PC-3 (cell line): ENCODE results near the gene COP1. TPM values are rescaled to one million over a fixed set of nuclear protein-coding genes. Genes with fewer than 3 reads are reported as not detected.

Experiments used
- ATAC-seq: fragments of 200-7000 bp; cut with Tn5 transposase; 2 replicates; pipeline ENCODE4 v1.9.1; 2020; ENCODE audit warnings: mild to moderate bottlenecking, moderate library complexity
- BruUV-seq: library from RNA; stranded (reverse); fragments of 400-500 nt; replicated peaks from 2 replicates; lab custom pipeline; 2021; lab: Mats Ljungman, UMichigan
- CTCF ChIA-PET: fragments of 300-600 bp; sonication (Branson Sonifier 250); formaldehyde crosslinking; loops from one replicate; lab custom pipeline; 2022; ENCODE audit warnings: antibody characterized with exemption; lab: Charles Lee
- POLR2A ChIA-PET: fragments of 300-600 bp; sonication (Branson Sonifier 250); formaldehyde crosslinking; loops from one replicate; lab custom pipeline; 2022; ENCODE audit warnings: antibody characterized with exemption; ENCODE audit not compliant: unreplicated experiment; lab: Charles Lee
- DNase-seq: peaks from one replicate; pipeline ENCODE4 v3.0.0-alpha.2; 2015
- H2AFZ ChIP-seq: fragments of 300-600 bp; sonication (generic); 2 replicates; pipeline ENCODE4 v1.6.0; 2016; ENCODE audit warnings: antibody characterized with exemption, low read length
- H3F3A ChIP-seq: fragments of 300-600 bp; sonication (generic); one replicate; pipeline ENCODE4 v1.6.0; 2017; ENCODE audit warnings: antibody characterized with exemption, low read length, control low read depth, mild to moderate bottlenecking; ENCODE audit not compliant: unreplicated experiment
- H3K27ac ChIP-seq: fragments of 300-600 bp; sonication (generic); 2 replicates; pipeline ENCODE4 v1.5.1; 2016; ENCODE audit warnings: mild to moderate bottlenecking, low read length
- H3K27me3 ChIP-seq: fragments of 300-600 bp; sonication (generic); 2 replicates; pipeline ENCODE4 v1.6.1; 2016; ENCODE audit warnings: low read length, mixed read lengths
- H3K36me3 ChIP-seq: fragments of 300-600 bp; sonication (generic); 2 replicates; pipeline ENCODE4 v1.6.1; 2016; ENCODE audit warnings: low read depth, mixed run types, low read length, mixed read lengths
- H3K4me1 ChIP-seq: fragments of 300-600 bp; sonication (generic); 2 replicates; pipeline ENCODE4 v1.5.1; 2016; ENCODE audit warnings: low read length; ENCODE audit not compliant: insufficient read depth
- H3K4me2 ChIP-seq: fragments of 300-600 bp; sonication (generic); 2 replicates; pipeline ENCODE4 v1.6.0; 2016; ENCODE audit warnings: low read length
- H3K4me3 ChIP-seq: fragments of 300-600 bp; sonication (generic); 2 replicates; pipeline ENCODE4 v1.5.1; 2016; ENCODE audit warnings: mild to moderate bottlenecking, low read length, mixed read lengths
- H3K79me2 ChIP-seq: fragments of 300-600 bp; sonication (generic); 2 replicates; pipeline ENCODE4 v1.6.1; 2017; ENCODE audit warnings: low read length, mixed read lengths
- H3K9ac ChIP-seq: fragments of 300-600 bp; sonication (generic); 2 replicates; pipeline ENCODE4 v1.6.0; 2016; ENCODE audit warnings: mild to moderate bottlenecking, low read length
- H3K9me2 ChIP-seq: fragments of 300-600 bp; sonication (generic); replicated peaks from 2 replicates; pipeline ENCODE4 v1.6.1; 2016; ENCODE audit warnings: mixed run types, low read length, mixed read lengths
- H3K9me3 ChIP-seq: fragments of 300-600 bp; sonication (generic); 2 replicates; pipeline ENCODE4 v1.6.1; 2016; ENCODE audit warnings: low read length, mixed read lengths
- H4K20me1 ChIP-seq: fragments of 300-600 bp; sonication (generic); 2 replicates; pipeline ENCODE4 v1.6.1; 2016; ENCODE audit warnings: low read length, mixed read lengths
- EZH2 ChIP-seq: fragments of 300-600 bp; sonication (generic); IDR thresholded peaks from one replicate; pipeline ENCODE4 v1.6.1; 2017; ENCODE audit warnings: antibody characterized with exemption, mild to moderate bottlenecking, low read length; ENCODE audit not compliant: unreplicated experiment
- EZH2phosphoT487 ChIP-seq: fragments of 300-600 bp; sonication (generic); IDR thresholded peaks from 2 replicates; pipeline ENCODE4 v1.6.1; 2018; ENCODE audit warnings: mild to moderate bottlenecking, antibody characterized with exemption, low read length, borderline replicate concordance
- intact Hi-C: fragments of 100-400 bp; cut with micrococcal nuclease; formaldehyde crosslinking; loops from 2 replicates; pipeline ENCODE4 v1.9.0; 2023
- total RNA-seq: library from RNA; depleted of rRNA; stranded (reverse); fragments of >200 nt; gene quantifications from 2 replicates; pipeline ENCODE4 v1.2.3, GENCODE V29; 2014
- TF ChIP-seq, protein P1 (sequence below): fragments of 300-600 bp; sonication (generic); conservative IDR thresholded peaks from 2 replicates; pipeline ENCODE4 v1.5.1; 2017; ENCODE audit warnings: antibody characterized with exemption, low read depth, mild to moderate bottlenecking, low read length

COP1 gene
- total RNA-seq, 1 experiment from 2014 or later, result 16.6 TPM

DNA sequence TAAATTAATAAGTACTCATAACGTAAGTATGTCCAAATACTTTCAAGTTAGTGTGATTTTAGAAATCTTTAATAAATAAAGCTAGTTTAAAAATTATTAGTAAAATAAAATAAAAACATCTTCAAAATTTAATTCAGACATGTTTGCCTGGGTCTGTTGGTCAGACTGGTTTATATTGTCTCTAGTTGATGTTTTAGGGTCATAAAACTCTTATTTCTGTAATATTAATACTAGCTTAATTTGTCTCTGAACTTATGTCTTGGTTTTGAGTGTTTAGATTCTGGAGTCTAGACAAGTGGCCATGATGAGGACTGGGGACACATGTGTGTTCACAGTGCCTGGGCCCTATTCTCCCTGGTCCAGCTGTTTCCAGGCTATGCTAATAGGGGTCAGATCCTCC lies 279.1 kb downstream of the COP1 start:
- Histone ChIP-seq H3K27me3 (no peaks in the 10 kb centered on the region), H3K4me3 (no peak overlapping the region), H2AFZ (no peak overlapping the region), H3F3A (no peaks in the 10 kb centered on the region), H3K9me3 (no peaks in the 10 kb centered on the region), H3K4me2 (no peak overlapping the region), H3K4me1 (no peaks in the 10 kb centered on the region), H3K9ac (no peak overlapping the region), H4K20me1 (no peaks in the 10 kb centered on the region), H3K36me3 (no peaks in the 10 kb centered on the region; the same call in 1 of the 2 replicates), H3K27ac (no peak overlapping the region), H3K79me2 (no peaks in the 10 kb centered on the region), H3K9me2 (no peaks in the 10 kb centered on the region)
- no TSS peak for BruUV-seq
- ChIA-PET CTCF (no interaction called here), POLR2A (no interaction called here)
- intact Hi-C loops, result loop anchor here (10.0 kb wide), 1 partner anchor 147 kb away; no protein-coding TSS in a partner anchor
- DNase-seq (no peak), ATAC-seq (no peak)
- TF ChIP-seq, protein P1, sequence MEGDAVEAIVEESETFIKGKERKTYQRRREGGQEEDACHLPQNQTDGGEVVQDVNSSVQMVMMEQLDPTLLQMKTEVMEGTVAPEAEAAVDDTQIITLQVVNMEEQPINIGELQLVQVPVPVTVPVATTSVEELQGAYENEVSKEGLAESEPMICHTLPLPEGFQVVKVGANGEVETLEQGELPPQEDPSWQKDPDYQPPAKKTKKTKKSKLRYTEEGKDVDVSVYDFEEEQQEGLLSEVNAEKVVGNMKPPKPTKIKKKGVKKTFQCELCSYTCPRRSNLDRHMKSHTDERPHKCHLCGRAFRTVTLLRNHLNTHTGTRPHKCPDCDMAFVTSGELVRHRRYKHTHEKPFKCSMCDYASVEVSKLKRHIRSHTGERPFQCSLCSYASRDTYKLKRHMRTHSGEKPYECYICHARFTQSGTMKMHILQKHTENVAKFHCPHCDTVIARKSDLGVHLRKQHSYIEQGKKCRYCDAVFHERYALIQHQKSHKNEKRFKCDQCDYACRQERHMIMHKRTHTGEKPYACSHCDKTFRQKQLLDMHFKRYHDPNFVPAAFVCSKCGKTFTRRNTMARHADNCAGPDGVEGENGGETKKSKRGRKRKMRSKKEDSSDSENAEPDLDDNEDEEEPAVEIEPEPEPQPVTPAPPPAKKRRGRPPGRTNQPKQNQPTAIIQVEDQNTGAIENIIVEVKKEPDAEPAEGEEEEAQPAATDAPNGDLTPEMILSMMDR, result no peak
- no peak for TF ChIP-seq EZH2phosphoT487
- no peak for TF ChIP-seq EZH2

DNA sequence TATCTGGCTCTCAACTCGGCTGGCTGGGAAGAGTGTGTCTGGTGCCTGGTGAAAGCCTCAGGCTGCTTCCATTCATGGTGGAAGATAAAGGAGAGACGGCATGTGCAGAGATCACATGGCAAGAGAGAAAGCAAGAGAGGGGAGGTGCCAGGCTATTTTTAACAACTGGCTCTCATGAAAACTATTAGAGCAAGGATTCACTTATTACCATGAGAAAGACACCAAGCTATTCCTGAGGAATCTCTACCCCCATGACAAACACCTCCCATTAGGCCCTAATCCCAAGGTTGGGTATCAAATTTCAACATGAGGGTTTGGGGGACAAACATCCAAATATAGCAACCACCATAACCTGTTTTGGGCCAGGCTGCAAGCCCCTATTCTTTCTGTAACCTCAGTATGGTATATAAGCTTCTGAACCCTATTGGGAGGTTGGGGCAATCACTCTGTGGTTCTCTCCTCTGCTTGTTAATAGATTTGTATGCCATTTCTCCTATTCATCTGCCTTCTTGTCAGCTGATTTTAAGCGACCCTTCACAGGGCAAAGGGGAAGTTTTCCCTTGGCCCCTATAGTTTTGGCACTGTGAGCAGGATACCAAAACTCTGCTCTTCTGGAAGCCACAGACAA lies 284.7 kb downstream of the COP1 start:
- intact Hi-C loops, result loop anchor here (10.0 kb wide), 1 partner anchor 152 kb away; no protein-coding TSS in a partner anchor
- Histone ChIP-seq H3K79me2 (no peaks in the 10 kb centered on the region), H3K4me1 (no peaks in the 10 kb centered on the region), H4K20me1 (no peaks in the 10 kb centered on the region), H3F3A (no peaks in the 10 kb centered on the region), H3K4me3 (no peak overlapping the region), H2AFZ (no peak overlapping the region), H3K4me2 (no peak overlapping the region), H3K36me3 (no peaks in the 10 kb centered on the region), H3K9ac (no peak overlapping the region), H3K9me3 (no peaks in the 10 kb centered on the region), H3K27me3 (no peaks in the 10 kb centered on the region), H3K9me2 (no peaks in the 10 kb centered on the region), H3K27ac (no peak overlapping the region)
- POLR2A ChIA-PET, result no interaction called here
- no peak for DNase-seq
- no TSS peak for BruUV-seq
- TF ChIP-seq EZH2phosphoT487 (no peak), EZH2 (no peak)
- TF ChIP-seq, protein P1, result no peak
- ATAC-seq, result no peak
- CTCF ChIA-PET, result no interaction called here

DNA sequence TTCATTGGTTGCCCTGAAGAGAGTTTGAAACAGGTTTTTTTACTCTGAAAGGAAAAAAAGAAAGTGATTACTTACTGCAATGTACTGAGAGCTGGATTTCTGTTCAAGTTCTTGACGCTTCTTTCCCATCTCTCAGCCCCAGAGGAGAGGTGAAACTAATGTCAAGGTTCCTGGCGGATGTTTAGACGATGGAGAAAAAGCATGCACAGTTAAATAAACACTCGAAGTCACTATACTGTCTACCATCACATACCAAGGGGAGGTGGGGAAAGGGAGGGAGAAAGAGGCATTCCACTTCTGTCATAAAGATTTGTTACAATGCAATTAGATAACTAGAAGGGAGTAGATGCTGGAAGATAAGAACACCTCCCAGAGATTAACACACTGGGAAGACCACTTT lies 286.7 kb downstream of the COP1 start:
- Histone ChIP-seq H3K4me3 (no peak overlapping the region), H3K79me2 (no peaks in the 10 kb centered on the region), H3K9me3 (no peaks in the 10 kb centered on the region), H3K27me3 (no peaks in the 10 kb centered on the region), H4K20me1 (no peaks in the 10 kb centered on the region), H3K9ac (no peak overlapping the region), H3F3A (no peaks in the 10 kb centered on the region), H3K9me2 (no peaks in the 10 kb centered on the region), H3K4me1 (no peaks in the 10 kb centered on the region), H2AFZ (no peak overlapping the region), H3K4me2 (no peak overlapping the region), H3K36me3 (no peaks in the 10 kb centered on the region), H3K27ac (no peak overlapping the region)
- DNase-seq, result no peak
- POLR2A ChIA-PET, result no interaction called here
- intact Hi-C loops, result loop anchor here (10.0 kb wide), 1 partner anchor 154 kb away; no protein-coding TSS in a partner anchor
- no peak for ATAC-seq
- TF ChIP-seq EZH2, result no peak
- TF ChIP-seq, protein P1, result no peak
- TF ChIP-seq EZH2phosphoT487, result no peak
- BruUV-seq, result no TSS peak
- CTCF ChIA-PET, result no interaction called here
